HG03558 (cell line): ENCODE measurements around the gene KL.

ENCODE experiments used
- ATAC-seq: cut with Tn5 transposase; IDR thresholded peaks from one replicate; pipeline ENCODE4 v1.9.1; 2021; ENCODE audit warnings: moderate number of reproducible peaks; ENCODE audit not compliant: unreplicated experiment; ENCODE audit errors: extremely low read depth

Gene KL

DNA sequence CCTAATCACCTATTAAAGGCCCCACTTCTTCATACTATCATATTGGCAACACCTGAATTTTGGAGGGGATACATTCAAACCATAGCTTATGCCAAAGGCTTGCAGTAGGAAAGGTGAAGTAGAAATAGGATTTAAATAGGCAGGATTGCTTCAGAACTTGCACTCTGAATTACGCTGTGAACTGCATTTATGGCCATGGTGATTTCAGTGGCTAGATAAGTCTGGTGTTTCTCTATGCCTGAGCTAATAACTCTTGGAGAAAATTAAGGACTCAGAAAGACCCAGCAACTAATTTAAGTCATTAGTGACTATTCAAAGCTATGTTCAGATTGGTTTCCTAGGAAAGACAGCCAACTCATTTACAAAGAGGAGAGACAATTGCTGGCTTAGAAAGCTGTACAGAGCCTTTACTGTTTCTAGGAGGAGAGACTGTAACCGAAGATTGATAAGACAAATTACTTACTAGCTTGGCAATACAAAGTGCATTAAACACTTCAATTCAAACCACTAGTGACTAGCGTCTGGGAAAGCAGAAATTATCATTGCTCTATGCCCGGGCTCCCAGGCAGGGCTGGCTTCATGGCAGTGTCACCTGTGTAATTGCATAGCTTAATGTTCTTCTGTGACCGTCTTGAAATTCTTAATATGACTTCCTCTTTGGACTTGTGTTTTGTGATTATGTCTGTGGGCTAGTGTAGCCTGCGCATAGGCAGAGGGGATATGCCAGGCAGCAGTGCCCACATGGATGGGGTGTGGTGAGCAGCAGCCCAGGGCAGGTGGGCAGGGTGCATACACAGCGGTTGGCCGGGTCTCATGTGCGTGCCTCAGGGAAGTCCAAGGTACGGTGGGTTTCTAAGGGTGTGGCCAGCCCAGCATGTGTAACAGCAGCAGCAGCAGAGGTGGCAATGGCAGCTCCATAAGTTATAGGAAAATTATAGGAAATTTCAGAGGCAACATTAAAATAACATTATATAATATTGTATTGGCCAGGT lies 60.1 kb downstream of the KL start:
- no peak for ATAC-seq

DNA sequence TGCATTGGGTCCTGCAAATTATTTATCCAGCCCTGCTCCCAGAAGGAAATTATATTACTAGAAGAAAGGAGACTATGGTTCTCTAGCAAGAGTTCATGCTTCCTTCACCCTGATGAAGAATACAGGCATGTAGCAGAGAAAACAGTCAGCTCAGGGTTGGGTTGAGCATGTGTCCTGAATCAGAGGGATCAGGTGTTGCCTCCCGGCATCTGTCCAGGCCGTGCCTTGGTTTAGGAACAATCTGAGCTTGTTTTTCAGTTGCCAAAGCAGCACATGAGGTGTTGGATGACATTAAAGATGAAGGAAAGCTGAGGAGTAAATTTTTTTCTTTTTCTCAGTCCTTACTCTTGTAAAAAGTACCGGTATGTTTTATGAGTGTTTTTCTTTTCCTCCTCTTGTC lies 62.0 kb downstream of the KL start:
- no peak for ATAC-seq

DNA sequence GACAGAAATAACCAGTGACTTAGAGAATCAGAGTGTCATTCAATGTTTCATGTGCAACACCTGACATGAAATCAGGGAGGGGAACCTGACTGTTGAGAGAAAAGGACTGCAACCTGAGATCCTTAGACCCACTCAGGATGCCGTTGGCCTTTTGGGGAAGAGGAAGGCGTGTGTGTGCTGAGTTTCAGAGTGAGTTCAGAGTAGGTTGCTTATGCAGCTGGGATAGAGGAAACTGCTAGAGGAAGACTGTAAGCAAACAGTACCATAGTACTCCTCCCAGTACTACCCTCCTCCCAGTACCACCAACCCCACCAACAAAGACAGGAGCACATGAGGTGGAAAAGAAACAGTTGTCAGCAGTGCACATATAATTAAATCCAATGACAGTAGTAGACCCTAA lies 63.7 kb downstream of the KL start:
- no peak for ATAC-seq

DNA sequence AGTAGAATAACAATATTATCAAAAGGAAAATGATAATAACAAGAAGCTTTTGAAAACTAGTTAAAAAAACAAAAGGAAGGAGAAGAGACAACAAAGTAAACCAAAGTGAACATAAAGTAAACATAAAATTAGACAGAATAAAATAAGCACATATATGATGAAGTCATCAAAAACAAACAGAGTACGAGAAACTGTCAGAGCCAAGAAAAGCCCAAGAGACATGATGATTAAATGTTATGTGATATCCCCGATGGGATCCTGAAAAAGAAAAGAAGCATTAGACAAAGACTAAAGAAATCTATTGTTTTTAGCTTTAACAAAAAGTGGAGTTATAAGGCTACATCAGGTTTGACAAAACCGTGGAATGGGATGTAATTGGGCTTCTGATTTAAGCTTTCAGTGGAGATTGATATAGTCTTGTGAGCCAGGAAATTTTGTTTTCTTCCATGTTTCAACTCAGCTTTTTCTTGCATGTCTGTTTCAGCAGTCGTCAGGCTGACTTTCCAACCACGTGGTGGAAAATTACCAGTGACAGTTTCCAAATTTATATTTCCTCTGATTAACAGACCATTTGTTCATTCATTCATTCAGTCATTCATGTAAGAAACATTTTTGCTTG lies 64.9 kb downstream of the KL start:
- ATAC-seq = no peak

DNA sequence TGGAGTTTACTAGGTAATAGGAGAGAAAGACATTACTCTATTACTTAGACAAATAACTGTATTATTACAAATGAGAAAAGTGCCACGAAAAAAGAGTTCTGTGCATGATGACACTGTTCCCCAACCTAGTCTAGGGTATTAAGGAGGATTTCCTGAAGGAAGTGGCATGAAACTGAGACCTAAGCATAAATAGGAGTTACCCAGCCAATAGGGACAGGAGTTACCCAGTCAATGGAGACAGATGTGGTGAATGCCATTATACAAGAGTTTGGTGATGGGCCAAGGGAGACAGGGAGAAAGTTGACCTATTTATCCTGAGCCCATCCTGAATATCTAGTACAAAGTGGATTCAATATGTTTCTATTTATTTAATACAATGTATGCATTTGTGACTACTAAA lies 65.4 kb downstream of the KL start:
- no peak for ATAC-seq

DNA sequence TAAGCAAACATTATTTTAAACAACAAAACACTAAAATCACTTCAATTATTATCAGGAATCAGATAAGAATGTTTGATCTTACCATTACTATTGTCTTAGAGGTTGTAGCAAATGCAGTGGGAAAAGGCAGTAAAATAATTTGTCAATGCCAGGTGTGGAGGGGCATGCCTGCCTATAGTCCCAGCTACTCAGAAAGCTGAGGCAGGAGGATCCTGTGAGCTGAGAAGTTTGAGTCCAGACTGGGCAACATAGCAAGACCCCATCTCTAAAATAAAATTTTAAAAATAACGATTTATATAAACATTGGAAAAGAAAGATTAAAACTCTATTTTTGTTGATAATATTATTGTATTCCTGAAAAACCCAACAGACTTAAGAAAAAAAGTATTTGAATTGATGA lies 66.8 kb downstream of the KL start:
- ATAC-seq = no peak

DNA sequence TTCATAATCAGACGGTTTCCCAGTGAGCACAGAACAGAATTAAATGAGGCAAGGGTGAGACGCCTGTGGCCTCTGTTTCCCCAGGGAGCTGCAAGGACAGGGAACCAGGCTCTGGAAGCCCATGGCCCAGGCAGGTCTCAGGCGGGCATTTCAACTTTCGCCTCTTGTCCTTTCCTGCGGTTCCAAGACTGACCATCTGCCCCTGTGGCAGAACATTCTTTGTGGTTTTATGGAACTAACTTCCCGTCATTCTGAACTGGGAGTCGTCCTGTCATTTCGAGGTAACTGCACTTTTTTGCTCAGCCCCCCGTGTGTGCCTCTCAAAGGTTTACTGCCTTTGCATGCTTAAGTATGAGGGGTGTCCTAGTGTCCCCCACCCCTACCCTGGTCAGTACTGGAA lies 70.9 kb downstream of the KL start:
- ATAC-seq = no peak

DNA sequence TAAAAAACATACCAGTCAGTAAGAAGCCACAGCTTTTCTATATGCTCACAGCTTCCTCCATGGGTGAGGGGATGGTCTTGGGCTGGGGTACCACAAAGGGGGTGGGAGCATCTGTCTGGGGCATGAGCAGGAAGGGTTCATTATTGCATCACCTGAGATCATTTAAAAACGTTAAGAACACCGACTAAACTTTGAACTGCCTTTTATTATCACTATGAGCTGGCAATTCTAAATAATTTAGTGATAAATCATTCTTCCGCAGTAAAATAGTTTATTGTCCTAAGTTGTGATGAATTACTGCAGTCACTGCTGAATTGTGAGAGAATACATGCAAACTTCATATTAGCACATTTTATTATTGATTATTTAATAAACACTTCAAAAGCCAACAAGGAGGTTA lies 71.6 kb downstream of the KL start:
- ATAC-seq = no peak

DNA sequence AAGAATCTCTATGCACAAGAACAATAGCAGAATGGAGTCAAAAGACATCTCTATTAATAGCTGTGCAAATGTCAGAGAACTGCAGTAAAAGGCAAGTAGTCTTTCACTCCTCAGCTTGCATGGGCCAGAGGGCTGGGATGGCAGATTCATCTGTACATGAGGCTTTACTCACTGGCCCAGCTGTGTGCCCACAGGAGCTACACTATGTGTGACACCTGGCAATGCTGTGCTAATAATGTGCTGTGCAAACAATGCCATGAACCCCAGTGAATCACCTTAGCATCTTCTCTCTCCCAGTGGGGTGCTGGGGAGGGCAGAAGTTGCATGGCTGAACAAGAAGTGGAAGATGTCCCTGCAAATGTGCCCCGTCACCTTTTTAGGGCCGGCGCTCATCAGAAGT lies 73.1 kb downstream of the KL start:
- ATAC-seq = no peak

DNA sequence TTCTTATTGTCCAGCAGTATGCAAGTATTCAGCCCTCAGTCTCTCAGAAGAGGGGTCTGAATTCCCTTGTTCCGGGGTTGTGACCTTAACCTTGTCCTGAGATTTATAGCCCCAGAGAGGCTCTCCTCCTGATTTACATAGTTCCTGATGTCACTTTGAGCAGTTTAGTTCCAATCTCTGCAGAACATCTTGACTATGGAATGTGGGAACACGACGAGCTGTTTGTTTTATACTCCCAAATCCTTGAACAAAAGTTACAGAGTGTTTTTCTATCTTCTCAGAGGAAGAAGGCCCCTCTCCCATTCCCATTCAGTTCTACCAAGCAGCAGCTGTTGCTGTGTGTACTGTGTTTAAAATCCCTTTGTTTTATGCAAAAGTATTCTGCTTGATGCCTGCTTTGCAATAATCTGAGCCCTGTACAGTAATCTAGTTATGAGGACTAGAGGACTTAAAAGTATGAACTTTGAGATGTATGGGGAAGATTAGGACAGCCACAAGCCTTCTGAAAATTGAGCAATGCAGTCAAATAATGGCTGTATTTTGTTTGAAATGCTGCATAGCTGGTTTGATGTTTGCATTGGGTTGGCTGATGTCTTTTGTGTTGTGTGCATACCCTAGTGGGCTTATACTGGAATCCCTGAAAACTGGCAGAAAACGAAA lies 74.7 kb downstream of the KL start:
- ATAC-seq = no peak

DNA sequence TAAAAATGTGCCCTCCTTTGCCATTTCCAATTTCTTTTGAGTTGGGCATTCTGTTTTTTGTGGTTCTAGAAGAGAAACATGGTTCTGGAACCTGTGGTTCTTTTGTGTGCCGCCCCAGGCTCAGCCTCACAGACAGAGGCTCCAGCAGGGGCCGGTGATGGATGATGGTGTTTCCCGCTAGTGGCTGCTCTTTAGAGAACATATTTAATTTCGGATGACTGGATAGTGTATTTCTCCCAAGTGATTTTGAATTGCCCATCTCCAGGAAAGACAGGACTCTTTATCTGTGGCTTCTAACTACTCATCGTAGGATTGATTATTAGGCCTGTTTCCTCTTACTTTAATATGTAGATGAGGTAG lies 75.2 kb downstream of the KL start:
- ATAC-seq = no peak

DNA sequence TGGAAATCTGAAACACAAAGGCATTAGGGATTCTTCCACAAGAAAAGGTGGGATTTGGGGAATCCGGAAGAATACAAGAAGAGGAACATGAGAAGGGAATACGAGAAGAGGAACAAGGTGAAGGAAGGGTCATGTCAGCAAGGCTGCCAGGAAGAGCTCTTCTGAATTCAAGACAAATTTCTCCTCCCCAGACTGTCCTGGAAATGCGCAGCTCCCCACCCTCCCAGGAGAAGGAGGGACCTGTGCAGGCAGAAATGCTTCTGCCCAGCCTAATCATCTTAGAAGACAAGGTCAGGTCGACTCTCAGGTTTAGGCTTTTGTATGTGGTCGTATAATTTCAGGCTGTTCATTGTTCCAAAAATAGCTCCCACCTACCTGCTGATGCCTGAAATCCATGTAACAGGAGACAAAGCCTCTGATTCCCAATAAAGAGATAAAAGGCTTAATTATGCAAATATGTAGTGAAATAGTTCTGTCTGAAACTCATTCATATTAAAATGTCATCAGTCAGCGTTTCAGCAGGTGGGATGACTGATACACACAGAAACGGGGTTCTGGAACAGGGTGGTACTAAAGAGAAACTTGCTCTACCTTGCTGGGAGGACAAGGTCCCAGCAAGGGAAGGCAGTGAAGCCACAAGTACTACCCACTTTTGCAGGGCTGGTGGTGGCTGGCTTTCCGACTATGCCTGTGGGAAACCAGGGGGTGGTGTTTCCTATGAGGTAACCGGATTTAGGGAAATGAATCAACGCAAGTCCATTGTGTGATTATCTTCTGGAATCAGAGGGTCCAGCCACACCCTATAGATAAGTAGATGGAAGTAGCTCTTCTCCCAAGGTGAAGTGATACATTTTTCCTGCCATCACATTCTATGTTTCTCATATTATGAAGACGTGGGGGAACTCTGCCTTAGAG lies 76.1 kb downstream of the KL start:
- ATAC-seq = no peak

DNA sequence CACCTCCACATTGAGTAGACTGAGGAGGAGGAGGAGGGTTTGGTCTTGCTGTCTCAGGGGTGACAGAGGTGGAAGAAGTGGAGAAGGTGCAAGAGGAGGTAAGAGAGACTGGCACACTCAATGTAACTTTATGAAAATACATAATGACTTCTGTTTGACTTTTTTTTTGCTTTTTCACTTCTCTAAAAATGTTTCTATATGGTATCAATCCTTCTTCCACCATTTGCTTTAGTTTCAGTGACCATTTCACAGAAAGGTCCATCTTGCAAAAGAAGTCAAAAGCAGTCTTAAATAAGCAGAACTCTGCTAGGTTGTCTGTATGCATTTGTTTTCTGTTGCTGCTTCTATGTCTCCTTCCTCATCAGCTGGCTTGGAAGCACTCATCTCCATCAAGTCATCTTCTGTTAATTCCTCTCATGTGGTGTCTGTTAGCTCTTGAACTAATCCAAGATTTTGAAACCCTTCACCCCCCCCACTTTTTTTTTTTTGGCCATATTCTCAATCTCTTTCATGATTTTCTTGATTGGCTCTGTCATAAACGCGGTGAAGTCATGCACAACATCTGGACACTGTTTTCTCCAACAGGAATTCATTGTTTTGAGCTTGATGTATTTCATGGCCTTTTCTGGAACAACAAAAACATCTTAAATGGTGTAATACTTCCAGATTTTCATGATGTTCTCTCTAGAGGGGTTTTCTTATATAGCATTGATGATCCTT lies 80.8 kb downstream of the KL start:
- no peak for ATAC-seq

DNA sequence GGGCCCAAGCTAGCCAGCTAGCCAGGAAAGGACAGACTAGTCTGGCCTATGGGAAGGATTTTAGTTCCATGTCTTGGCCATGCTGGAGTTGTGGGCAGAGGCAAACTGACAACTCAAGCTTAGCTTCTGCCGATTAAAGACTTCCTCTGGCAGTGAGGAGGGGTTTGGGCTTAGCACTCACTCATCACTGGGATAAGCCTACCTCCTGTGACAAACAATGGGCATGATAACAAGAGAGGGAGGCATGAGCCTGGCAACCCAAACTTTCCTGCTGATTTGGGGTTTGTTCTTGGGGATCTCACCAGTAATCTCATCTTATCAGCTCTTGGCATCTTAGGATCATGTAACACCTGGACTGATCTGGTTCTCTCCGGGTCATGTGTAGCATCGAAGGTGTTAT lies 83.6 kb downstream of the KL start:
- ATAC-seq = no peak

DNA sequence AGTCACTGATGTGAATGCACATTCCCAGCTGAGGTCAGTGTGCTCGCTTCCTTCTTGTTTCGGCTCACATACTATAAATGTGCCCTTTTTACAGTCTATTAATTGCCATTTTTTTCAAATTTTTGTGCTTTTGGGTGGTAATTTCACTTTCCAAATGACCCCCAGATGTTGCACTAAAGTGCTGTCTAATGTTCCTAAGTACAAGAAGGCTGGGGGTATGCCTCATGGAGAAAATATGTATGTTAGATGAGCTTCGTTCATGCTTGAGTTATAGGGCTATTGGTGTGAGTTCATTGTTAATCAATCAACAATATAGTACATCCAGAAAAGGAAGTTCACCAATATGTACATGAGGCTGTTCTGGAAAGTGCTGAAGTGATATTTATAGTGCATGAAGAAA lies 84.7 kb downstream of the KL start:
- ATAC-seq = no peak

DNA sequence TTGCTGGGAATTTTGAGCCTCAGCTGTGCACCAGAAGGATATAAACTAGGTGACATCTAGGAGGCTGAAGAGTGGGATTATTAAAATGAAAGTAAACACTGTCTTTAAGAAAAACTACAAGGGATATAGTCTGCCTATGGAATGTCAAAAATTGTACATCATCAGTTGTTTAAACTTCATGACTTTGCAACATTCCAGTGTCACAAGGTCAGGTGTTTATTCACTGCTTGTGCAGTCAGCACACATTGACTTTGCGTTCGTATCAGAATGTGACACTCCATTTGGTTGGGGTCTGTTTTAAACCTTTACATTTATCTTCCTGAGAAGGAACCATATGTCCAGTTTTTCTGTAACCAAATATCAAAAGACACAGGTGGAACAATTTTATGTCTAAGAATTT lies 85.6 kb downstream of the KL start:
- no peak for ATAC-seq

DNA sequence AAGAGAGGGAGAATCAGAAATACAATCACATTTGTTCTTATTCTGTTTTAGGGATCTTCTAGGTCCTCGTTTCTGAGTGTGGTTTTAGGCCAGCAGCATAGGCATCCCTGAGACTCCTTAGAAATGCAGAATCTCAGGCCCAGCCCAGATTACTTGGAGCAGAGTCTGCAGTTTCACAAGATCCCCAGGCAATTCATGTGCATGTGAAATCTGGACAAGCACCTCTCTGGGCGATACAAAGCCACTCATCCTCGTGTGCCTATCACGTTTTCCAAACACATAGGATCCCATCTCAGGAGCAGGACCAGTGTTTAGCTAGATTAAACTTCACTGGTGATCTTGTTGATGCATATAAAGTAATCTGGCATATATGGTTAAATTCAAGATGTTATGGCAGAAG lies 87.2 kb downstream of the KL start:
- ATAC-seq = no peak

DNA sequence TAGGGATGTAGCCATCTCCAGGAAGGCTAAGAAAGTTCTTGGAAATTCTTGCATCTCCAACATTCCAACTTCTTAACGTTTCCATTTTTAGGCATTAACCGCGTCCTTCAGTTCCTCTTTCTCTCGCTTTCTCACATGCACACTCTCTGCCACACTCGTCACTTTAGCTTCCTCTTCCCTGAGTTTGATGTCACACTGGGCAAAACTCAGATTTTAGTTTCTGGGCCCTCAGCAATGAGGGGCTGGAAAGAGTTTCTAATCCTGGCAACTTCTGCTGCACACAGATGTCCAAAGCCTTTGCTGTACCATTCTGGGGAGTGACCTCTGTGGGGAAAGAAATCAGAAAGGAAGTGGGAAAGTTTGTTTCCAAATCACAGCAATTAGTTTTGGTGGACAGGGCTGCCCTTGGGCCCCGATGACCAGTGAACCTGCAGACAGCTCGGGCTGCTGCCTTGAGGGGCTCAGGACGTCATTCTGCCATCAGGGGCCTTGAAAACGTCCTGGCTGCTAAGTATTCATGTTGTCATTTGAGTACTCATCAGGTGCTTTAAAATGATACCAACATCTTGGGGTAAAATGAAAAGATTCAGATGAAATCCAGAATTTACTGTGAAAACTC lies 89.3 kb downstream of the KL start:
- no peak for ATAC-seq

DNA sequence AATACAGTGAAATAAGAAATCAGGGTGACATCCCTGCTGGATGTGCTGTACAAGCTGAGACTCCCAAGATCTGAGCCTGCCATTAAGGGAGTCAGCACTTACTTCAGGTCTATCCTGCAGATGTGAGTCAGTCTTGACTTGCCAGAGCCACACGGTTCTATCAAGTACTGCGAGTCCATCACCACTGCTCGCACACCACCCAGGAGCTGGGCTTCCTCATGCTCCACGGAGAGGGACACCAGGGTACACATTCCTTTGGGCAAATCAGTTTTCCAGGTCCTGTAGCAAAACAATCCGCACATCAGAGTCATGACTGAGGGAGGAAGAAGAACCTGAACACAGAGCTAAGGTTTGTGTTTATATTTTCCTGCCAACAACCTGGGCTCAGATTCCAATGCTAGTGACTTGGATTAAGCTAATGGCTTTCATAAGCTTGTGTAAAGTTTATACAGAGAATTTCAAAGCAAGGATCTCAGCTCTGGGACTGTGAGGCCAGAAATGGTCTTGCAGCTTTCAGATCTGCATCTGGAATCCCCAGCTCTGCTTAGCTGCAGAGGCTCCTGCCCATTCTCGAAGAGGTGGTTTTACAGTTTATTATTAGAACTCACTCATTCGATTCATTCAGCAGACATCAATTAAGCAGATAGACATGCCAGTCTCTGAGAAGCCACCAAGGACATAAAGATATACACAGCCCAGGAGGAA lies 90.6 kb downstream of the KL start:
- ATAC-seq = no peak
